ENCODE measurements around the gene TMEM135. TPM values are rescaled to one million over a fixed set of nuclear protein-coding genes. Genes with fewer than 3 reads are reported as not detected.

The TMEM135 gene
- total RNA-seq, 1 donor from 2014 or later: 17.2 TPM

DNA sequence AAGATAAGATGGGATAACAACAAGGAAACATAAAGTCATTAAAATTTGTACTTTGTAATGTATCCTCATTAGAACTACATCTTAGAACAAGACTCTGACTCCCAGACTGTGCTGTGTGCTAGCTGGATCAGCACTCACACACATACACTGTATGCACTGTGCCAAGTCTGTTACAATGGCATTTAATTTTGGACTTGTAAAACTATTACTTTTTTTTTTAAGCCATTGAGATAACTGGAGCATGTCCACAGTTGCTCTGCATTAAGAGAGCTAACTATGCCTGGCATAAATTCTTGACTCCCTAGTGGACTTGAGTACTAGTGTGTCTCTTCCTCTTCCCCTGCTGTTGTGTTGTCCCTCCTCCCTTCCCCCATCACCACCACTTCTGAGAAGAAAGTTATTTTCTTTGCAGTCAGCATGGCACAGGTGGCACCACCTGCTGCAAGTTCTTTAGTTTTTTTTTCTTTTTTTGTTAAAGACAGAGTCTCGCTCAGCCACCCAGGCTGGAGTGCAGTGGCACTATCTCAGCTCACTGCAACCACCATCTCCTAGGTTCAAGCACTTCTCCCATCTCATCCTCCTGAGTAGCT lies 268.6 kb downstream of the TMEM135 start:
- peak; percentile 50 for ATAC-seq (ENCODE audit: poor library complexity)
- intact Hi-C loops (cut with DNase I): no loop called here
- DNase-seq: no peak

DNA sequence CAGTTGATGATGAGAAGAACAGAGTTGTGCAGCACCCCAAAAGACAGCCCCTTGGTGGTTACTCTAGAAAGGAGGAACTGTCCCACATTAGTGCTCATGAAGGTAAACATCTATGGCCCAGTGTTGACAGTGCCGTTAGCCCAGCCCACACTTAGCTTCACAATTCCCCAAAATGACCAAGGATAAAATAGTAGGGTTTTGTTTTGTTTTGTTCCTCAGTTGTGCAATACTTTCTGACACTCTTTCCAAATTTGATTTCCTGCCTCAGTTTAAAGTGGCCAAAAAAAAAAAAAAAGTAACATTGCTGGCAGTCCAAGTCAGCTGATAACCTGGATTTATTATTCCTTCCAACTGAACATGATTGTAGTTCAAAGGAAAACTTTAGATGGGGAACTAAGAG lies 269.4 kb downstream of the TMEM135 start:
- peak; percentile 57 for ATAC-seq (ENCODE audit: poor library complexity)
- no peak for DNase-seq
- intact Hi-C loops (cut with DNase I): no loop called here

DNA sequence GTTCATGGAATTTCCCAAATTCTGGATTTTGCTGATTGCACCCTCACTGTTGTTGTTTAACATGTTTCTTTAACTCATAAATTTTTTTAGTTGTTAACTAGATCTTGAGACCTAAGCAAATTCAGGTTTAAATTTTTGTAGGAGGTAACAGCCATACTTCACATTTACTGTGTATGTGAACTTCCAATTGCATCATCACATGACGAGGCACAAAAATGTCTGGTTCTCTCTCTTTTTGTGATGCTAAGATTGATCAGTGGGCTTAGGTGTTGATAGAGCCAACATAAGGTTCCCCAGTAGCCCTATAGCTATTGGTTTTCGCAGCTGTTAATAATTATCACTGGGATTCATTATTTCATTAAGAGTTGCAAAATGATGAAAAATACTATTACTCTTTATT lies 277.5 kb downstream of the TMEM135 start:
- ATAC-seq (ENCODE audit: poor library complexity) (no peak), DNase-seq (no peak)
- intact Hi-C loops (cut with DNase I): no loop called here

DNA sequence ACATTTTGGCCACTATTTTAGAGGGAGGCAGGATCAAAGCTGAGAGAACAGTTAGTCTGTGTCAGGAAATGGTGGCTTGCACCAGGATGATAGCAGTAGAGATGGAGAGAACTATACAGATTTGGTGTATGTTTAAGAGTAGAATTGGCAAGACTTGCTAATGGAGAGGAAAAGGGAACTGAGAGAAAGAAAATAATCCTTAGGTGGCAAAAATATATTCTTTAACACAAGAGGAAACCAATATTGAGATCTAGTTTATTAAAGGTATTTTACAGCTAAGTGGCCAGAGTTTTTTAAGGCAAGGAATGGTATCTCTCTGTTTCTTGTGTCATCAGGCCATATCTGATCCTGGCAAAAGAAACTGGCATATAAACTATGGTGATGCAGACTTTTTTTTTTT lies 278.8 kb downstream of the TMEM135 start:
- no peak for ATAC-seq (ENCODE audit: poor library complexity)
- intact Hi-C loops (cut with DNase I): no loop called here
- DNase-seq: no peak

DNA sequence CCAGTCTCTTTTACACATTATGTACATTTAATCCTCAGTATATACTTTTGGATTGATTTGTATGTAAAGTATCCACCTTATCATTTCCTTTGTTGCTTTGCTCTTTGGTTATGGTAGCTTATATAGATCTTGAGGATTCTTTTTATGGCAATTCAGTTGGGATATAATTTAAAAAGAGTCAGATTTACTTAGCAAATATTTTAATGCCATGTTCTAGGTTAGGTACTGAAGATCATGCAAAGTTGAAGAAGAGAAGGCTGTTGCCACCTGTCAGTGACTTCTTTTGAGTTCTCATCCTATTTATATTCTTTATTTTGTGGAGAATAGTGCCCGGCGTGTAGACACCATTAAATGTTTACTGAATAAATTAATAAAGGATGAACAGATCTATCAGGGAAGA lies 279.7 kb downstream of the TMEM135 start:
- DNase-seq (no peak), ATAC-seq (ENCODE audit: poor library complexity) (no peak)
- intact Hi-C loops (cut with DNase I): no loop called here

DNA sequence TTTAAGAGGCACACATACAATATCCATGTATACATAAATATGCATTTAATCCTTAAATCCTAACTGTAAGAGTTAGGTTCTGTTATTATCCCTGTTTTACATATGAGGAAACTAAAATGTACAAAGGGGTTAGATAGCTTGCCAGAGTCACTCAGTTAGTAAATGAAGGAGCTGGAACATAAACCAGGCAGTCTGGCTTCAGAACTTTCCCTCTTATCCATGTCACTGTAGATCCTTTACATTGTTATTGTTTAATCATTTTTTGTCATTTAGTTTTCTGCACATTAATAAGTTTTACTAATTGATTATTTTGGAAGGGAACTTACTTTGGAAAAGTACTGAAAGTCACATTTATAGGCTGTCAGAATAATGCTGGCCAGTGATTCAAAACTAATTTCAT lies 282.4 kb downstream of the TMEM135 start:
- intact Hi-C loops (cut with DNase I): no loop called here
- ATAC-seq (ENCODE audit: poor library complexity): no peak
- no peak for DNase-seq

DNA sequence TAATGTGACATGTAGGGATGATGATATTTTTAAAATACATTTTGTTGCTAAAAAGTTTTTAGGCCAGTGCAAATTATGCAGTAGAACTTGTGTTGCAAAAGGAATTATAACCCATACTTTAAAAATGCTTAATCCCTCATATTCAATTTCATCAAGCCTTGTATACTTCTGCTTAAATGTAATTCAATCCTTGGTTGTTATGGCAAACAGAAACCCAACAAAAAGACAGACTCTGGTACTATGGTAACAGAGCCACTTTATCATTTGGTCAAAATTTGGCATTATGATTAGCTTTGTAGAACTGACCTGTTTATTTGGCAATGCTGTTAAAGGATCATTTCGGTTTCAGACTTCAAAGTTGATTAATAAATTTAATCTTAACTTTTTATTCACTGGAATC lies 284.8 kb downstream of the TMEM135 start:
- intact Hi-C loops (cut with DNase I): no loop called here
- ATAC-seq (ENCODE audit: poor library complexity) (no peak), DNase-seq (no peak)

DNA sequence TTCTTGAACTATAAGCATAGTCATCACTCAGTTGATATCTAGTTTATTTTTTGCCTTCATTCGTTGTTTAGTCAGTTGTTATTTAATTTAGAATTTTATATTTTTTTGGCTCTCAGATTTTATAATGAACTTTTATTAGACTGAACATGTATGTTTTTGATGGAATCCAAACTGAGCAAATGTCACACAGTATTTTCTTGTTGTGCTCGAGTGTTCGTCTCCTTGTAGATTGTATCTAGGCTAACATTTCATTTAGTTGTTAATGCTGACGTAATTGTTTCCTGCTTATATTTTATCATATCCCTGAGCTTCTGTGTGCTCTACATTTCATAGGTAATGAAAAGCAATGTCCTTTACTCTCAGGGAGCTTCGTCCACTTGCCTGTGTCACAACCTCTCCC lies 286.2 kb downstream of the TMEM135 start:
- intact Hi-C loops (cut with DNase I): no loop called here
- DNase-seq: no peak
- ATAC-seq (ENCODE audit: poor library complexity): no peak

DNA sequence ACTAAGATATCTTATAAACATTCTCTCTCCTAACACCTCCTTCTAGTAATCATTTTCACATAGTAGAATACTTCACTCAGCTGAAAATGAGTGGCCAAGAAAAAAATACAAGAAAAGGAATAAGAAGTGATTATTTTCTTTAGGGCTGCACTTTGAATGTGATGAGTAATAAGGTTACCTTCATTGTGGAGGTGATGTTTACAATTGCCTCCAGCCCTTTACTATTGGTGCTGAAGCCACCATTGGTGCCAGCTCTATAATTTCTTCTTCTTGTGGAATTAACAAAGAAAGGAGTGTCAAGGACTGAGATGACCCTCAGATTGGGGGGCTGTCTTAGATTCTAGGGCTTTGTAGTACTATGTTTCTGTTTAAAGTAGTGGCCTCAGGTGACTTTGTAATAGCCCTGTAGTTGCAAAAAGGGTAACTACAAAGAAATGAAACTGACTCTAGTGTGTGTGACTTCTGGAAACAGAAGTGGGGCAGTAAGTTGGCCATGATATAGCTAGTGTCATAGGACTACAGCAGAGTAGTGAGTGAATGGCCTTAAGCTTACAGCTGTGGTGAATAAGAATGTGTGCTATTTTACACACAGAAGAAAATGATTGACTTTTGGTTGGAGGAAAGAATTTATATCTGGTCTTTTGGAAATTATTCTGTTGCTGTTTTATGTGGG lies 287.2 kb downstream of the TMEM135 start:
- ATAC-seq (ENCODE audit: poor library complexity) (no peak), DNase-seq (no peak)
- intact Hi-C loops (cut with DNase I): no loop called here

DNA sequence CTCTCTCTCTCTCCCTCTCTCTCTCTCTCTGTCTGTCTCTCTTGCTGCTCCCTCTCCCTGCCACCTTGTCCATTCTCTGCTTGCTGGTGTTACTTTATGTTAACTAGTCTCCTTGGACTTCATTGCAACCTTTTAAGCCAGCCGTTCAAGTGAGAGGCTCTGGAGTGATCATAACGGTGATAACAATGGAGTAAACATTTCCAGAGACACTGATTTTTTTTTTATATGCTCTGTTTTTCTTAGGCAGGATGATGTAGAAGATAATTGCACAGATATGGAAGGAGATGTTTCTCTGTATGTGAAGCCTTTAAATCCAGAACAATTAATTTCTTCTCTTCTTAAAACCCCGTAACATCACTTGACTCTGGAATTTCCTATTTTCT lies 287.7 kb downstream of the TMEM135 start:
- DNase-seq: no peak
- ATAC-seq (ENCODE audit: poor library complexity): no peak
- intact Hi-C loops (cut with DNase I): no loop called here

DNA sequence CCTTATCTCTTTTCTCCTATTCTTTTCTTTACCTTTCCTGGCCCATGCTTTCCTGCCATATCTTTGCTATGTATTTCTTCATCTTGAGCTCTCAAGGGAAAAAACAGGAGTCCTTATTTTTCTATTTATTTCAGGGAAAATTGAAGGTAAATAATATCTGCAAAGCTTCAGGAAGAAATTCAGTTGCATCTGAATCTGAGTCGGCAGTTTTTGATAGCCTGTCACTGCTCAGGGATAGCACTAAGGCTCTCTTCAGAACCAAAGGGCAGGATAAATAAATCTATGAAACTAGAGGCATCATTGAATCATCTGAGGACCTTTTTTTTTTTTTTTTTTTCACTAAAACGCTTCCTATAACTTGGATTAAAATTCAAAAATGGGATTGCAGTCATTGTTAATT lies 288.9 kb downstream of the TMEM135 start:
- no peak for ATAC-seq (ENCODE audit: poor library complexity)
- DNase-seq: no peak
- intact Hi-C loops (cut with DNase I): no loop called here

DNA sequence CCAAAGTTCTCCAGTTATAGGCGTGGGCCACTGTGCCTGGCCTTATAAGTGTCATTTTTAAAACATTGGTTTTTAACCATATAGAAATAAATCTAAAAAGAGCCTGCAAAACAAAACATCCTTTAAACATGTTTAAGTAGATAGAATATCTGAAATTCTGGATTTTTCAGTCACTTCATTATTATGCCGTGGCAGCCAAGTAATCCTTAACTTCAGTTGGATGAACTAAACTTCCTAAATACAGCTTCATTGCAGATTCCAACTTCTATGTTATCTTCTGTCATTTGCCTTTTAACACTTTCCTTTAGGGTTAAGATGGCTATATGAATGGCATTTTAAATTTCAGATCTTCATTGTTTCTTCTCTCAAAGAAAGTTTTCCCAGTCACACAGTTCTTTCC lies 291.4 kb downstream of the TMEM135 start:
- no peak for ATAC-seq (ENCODE audit: poor library complexity)
- intact Hi-C loops (cut with DNase I): no loop called here

DNA sequence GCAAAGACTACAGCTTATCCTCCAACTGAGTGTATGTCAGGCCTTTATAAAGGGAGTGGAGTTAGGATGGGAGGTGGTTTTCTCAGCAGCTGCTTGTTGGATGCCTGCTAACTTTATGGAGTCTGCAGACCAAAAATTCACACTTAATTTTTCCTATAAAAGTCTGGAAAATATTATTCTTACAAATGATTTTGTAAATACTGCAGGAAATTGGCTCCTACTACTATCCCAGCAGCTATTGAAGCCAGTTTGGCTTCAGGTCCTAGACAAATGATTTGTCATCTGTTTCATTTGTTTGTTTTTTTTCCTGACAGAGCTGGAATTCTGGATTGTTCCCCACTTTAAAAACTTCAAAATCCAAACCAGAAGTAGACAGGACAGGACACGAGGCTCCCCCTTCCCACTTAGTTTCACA lies 292.5 kb downstream of the TMEM135 start:
- no peak for DNase-seq
- peak; percentile 74 for ATAC-seq (ENCODE audit: poor library complexity)
- intact Hi-C loops (cut with DNase I): no loop called here

More for the DNA sequence above, 291.4 kb downstream of the TMEM135 start:
- no peak for DNase-seq

DNA sequence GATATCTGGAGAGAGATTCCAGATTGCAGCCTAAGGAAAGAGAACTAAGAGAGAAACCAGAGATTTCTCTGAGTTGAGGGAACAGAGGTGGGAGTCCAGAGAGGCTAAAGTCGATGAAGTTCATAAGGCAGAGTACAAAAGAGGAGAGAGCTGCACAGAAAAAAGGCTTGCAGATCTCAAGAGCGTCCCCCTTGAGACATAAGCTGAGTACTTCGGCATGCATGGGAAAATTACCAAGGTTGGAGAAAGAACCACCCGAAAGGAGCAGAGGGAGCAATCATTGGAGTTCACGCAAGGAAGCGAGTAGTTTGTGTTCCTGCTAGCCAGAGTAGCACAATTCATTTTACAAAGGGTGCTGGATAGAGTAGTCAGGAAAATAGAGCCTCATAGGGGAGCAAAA lies 293.5 kb downstream of the TMEM135 start:
- ATAC-seq (ENCODE audit: poor library complexity): peak; percentile 86
- intact Hi-C loops (cut with DNase I): no loop called here
- no peak for DNase-seq

DNA sequence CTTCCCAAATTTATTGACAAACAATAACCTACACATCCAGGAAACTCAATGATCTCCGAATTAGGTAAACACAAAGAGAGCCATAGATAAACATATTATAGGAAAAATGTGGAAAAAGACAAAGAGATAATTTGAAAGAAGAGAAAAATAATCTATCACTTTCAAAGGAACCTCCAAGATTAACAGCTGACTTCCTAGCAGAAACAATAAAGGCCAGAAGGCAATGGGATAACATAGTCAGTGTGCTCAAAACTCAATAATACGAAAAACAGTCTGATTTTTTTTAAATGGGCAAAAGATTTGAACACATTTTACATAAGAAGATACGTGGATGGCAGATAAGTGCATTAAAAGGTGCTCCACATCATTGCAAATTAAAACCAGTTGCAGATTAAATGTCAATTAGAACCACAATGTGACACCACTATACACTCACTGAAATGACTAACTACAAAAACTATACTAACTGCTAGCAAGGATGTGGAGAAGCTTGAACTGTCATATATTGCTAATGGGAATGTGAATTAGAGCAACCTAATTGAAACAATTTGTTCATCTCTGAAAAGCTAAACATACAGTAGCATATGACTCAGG lies 300.4 kb downstream of the TMEM135 start:
- intact Hi-C loops (cut with DNase I): no loop called here
- DNase-seq: no peak
- no peak for ATAC-seq (ENCODE audit: poor library complexity)

DNA sequence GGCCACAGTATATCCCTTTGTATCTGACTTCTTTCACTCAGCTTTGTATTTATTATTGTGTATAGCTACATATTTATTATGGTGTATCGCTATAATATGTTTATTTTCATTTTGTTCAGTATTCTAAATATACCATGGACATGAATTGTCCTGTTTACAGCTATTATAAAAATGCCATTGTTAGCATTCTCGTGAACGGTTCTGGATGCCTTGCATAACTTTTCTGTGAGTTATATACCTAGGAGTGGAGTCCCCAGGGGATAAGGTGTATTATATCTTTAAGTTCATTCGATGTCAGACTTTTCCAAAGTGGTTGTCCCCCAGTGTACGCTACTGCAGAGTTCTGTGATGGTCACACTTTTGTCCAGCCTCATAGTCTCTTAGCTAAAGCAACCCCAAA lies 301.7 kb downstream of the TMEM135 start:
- intact Hi-C loops (cut with DNase I): no loop called here
- no peak for DNase-seq
- ATAC-seq (ENCODE audit: poor library complexity): no peak

DNA sequence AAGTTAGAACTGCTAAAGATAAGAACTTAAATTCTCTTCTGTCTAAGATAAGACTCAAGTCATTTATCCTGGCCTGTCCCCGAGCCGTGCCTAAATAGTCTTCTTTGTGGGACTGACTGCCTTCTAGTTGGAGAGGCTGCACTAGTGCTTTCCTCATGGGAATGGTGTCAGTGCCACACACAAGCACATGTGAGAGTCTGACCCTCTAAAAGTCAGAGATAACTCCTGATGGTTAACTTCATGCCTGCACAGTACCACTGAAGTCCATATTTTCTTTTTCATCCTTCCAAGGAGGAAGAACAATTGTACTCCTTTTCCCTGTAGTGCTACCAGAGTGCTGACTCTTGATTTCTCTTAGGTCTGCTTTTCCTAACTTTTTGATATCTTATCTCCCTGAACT lies 309.7 kb downstream of the TMEM135 start:
- intact Hi-C loops (cut with DNase I): no loop called here
- no peak for DNase-seq
- ATAC-seq (ENCODE audit: poor library complexity): no peak

DNA sequence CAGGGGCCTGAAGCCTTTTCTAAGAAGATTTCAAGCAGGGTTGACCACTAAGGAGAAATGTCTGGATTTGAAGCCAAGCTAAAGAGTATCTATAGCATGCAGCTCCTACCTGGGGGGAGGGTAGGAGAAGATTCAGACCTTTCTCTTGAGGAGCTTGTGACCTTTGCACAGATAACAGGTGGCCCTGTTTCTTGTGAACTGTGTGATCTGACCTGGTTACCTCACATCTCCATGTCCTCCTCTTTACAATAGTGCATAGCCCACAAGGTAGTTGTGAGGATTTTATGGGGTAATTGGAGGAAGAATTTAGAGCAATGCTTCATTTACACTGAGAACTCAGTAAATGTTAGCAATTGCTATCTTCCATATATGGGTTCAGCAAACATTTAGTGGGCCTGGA lies 310.1 kb downstream of the TMEM135 start:
- DNase-seq (no peak), ATAC-seq (ENCODE audit: poor library complexity) (no peak)
- intact Hi-C loops (cut with DNase I): no loop called here

DNA sequence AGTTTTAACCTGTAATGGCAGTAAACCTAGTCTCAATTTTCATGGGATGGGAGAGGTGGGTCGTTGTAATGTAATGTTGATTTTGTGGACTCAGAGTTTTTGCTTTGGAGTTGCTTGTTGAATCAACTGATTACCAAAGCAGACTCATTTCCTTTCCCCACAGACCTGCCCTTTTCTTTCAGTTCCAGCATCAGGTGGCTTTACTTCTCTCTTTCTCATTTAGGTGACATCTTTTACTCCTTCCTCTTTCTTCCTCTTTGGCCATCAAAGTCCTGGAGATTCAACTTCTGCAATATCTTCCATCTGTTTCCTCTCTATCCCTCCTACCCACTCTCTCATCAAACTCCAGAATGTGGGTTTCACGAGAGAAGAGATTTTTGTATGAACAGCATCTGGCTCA lies 313.9 kb downstream of the TMEM135 start:
- DNase-seq (no peak), ATAC-seq (ENCODE audit: poor library complexity) (no peak)
- intact Hi-C loops (cut with DNase I): loop anchor here (2.0 kb wide), 1 partner anchor 69 kb away; no protein-coding TSS in a partner anchor
